ENCODE data around the gene PLEKHM3. TPM values are rescaled to one million over a fixed set of nuclear protein-coding genes. Genes with fewer than 3 reads are reported as not detected.

Gene PLEKHM3
- total and polyA plus RNA-seq, 2 donors (not counting 3 experiments of a cell fraction or from before 2014, with no cell fraction given), result 3.1 to 9.1 TPM

DNA sequence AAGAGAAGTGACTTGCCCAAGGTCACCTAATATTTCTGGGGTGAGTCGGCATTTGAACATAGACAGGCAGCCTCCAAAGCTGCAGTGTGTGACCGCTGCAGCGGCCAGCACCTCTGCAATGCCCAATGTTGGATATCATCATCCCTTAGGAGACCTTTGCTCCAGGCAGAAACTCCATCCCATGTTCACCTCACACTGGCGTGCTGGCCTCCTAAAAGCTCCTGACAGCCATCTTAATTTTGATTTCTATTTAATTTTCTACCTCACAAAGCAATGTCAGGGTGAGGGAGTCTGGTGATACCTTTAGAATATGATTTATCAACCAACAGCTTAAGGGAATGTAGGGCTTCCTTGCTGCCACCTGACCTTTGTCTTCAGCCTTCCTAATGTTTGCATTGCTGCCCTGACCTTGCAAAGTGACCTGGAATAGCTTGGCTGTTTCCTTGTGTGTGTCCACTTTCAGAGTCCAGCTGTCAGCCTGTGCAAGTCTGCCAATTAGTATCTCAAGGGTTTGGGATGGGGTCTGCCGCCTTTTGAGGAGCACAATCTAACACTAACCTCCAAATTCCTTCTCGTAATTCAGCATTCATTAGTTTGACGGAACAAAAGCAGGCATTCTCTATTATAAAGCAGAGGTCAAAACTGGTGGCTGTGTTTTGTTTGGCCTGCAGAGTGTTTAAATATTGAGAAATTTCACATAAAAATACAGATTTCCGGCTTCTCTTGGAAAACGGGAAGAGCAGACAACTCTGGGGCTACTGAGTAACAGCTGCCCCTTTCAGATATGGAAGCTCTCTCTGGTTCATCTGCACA is 127.6 kb downstream of the PLEKHM3 start:
- no TSS peak for BruUV-seq (replicated peaks)
- dilution Hi-C loops (cut with MboI; ENCODE audit: extremely low pct_ligation_motif_present, low sequenced_read_pairs), result no loop called here
- Histone ChIP-seq H2AFZ (ENCODE audit: low read depth, low read length) (no peak overlapping the region), H3K4me2 (ENCODE audit: insufficient read depth, low read length) (peak overlapping the region; percentile 23), H3K79me2 (ENCODE audit: control insufficient read depth, insufficient read depth, low read length) (no peaks in the 10 kb centered on the region), H3K27me3 (ENCODE audit: control insufficient read depth in 2 of 2, insufficient read depth in 2 of 2, low read length in 2 of 2) (no peaks in the 10 kb centered on the region), H3K4me3 (replicated peaks in 1 of 3; ENCODE audit: insufficient read depth in 1 of 3, low read depth in 1 of 3, low read length in 3 of 3) (no peak overlapping the region), H3K9me1 (replicated peaks; ENCODE audit: control insufficient read depth, extremely low read depth, insufficient read depth, low read length) (no peaks in the 10 kb centered on the region), H3K27ac (ENCODE audit: insufficient read depth, low read depth, low read length) (peak overlapping the region; percentile 9), H3K9me3 (replicated peaks; ENCODE audit: control insufficient read depth, insufficient read depth, low read length) (no peaks in the 10 kb centered on the region), H3K9ac (replicated peaks; ENCODE audit: extremely low read depth, insufficient read depth, low read length) (no peak overlapping the region), H3K36me3 (ENCODE audit: control insufficient read depth in 2 of 2, extremely low read depth in 1 of 2, insufficient read depth in 2 of 2, low read length in 2 of 2) (no peaks in the 10 kb centered on the region), H3K4me1 (ENCODE audit: control insufficient read depth, extremely low read depth, insufficient read depth, low read length) (peaks cover 13% of the 10 kb centered on the region), H4K20me1 (replicated peaks; ENCODE audit: control insufficient read depth, extremely low read depth, insufficient read depth, low read length) (no peaks in the 10 kb centered on the region)
- intact Hi-C loops (cut with micrococcal nuclease), result no loop called here
- FAIRE-seq (peak; percentile 90), DNase-seq (ENCODE audit: low read depth, low spot score) (peak; percentile 84)
- POLR2A ChIA-PET, result no interaction called here
- CTCF ChIA-PET, result interaction anchor here (0.8 to 2.5 kb wide), 10 partner anchors 9 to 143 kb away, joined by 4 to 10 read pairs (median 4); partner anchors contain the start of gene FZD5
- no peak for TF ChIP-seq MYC (IDR thresholded peaks at IDR 0.05; ENCODE audit: low read depth, low read length)
- TF ChIP-seq, protein P1, sequence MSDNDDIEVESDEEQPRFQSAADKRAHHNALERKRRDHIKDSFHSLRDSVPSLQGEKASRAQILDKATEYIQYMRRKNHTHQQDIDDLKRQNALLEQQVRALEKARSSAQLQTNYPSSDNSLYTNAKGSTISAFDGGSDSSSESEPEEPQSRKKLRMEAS (IDR thresholded peaks at IDR 0.05; ENCODE audit: insufficient read depth, insufficient read length), result no peak
- TF ChIP-seq EZH2 (IDR thresholded peaks at IDR 0.05; ENCODE audit: borderline replicate concordance, low read depth, low read length, severe bottlenecking), result no peak
- TF ChIP-seq, protein P2, sequence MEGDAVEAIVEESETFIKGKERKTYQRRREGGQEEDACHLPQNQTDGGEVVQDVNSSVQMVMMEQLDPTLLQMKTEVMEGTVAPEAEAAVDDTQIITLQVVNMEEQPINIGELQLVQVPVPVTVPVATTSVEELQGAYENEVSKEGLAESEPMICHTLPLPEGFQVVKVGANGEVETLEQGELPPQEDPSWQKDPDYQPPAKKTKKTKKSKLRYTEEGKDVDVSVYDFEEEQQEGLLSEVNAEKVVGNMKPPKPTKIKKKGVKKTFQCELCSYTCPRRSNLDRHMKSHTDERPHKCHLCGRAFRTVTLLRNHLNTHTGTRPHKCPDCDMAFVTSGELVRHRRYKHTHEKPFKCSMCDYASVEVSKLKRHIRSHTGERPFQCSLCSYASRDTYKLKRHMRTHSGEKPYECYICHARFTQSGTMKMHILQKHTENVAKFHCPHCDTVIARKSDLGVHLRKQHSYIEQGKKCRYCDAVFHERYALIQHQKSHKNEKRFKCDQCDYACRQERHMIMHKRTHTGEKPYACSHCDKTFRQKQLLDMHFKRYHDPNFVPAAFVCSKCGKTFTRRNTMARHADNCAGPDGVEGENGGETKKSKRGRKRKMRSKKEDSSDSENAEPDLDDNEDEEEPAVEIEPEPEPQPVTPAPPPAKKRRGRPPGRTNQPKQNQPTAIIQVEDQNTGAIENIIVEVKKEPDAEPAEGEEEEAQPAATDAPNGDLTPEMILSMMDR (IDR thresholded peaks at IDR 0.05; ENCODE audit: extremely low read depth in 1 of 2, insufficient read depth in 1 of 2, low read depth in 1 of 2, low read length in 2 of 2), result no peak
- TF ChIP-seq POLR2AphosphoS5 (IDR thresholded peaks at IDR 0.05; ENCODE audit: insufficient read depth, low read depth, low read length), result no peak
- no peak for TF ChIP-seq JUN (IDR thresholded peaks at IDR 0.05; ENCODE audit: borderline replicate concordance, insufficient read depth, insufficient read length, low read depth)
- no peak for TF ChIP-seq POLR2A (IDR thresholded peaks at IDR 0.05; ENCODE audit: low read depth, low read length)
- no peak for TF ChIP-seq GATA2 (IDR thresholded peaks at IDR 0.05; ENCODE audit: insufficient read depth, insufficient read length, low read depth, low read length)
- no peak for TF ChIP-seq FOS (IDR thresholded peaks at IDR 0.05; ENCODE audit: borderline replicate concordance, insufficient read depth, low read length)
